Epithelial cell of proximal tubule (primary cell): Measurements from ENCODE around the gene NTHL1. TPM values are rescaled to one million over a fixed set of nuclear protein-coding genes. Genes with fewer than 3 reads are reported as not detected.

Experiments used
- DNase-seq: peaks from one replicate; pipeline ENCODE4 v3.0.0-alpha.2; 2011; ENCODE audit warnings: low read depth
- H3K4me3 ChIP-seq: 2 replicates; pipeline ENCODE4 v1.5.1; 2011; ENCODE audit warnings: low read depth, mild to moderate bottlenecking, low read length
- CTCF ChIP-seq: conservative IDR thresholded peaks from 2 replicates; pipeline ENCODE4 v1.5.1; 2012; ENCODE audit warnings: low read depth, mild to moderate bottlenecking, low read length
- total RNA-seq: library from RNA; depleted of rRNA; stranded (reverse); fragments of >200 nt; gene quantifications from 2 replicates; pipeline ENCODE4 v1.2.3, GENCODE V29; 2015

Gene NTHL1
- total RNA-seq, 1 donor from 2014 or later: 61.2 TPM

- DNase-seq: no peak
- no peak for TF ChIP-seq CTCF
- H3K4me3 ChIP-seq: no peak overlapping the region
Measured at GRCh38 chr16:2057438-2057837, 9.8 kb upstream of the NTHL1 start.

- no peak for TF ChIP-seq CTCF
- no peak overlapping the region for H3K4me3 ChIP-seq
Measured at GRCh38 chr16:2056681-2057407, 9.2 kb upstream of the NTHL1 start.

GRCh38 chr16:2056077-2056476 lies 8.4 kb upstream of the NTHL1 start:
- TF ChIP-seq CTCF: no peak
- no peak for DNase-seq
- no peak overlapping the region for H3K4me3 ChIP-seq

More at GRCh38 chr16:2056681-2057407, 9.2 kb upstream of the NTHL1 start:
- DNase-seq: no peak

GRCh38 chr16:2054543-2055245 lies 7.1 kb upstream of the NTHL1 start:
- no peak overlapping the region for H3K4me3 ChIP-seq
- TF ChIP-seq CTCF: no peak
- DNase-seq: no peak

- no peak for TF ChIP-seq CTCF
- no peak overlapping the region for H3K4me3 ChIP-seq
Measured at GRCh38 chr16:2053897-2054296, 6.3 kb upstream of the NTHL1 start.

GRCh38 chr16:2053211-2053610 lies 5.6 kb upstream of the NTHL1 start:
- no peak for DNase-seq
- no peak overlapping the region for H3K4me3 ChIP-seq
- no peak for TF ChIP-seq CTCF

More at GRCh38 chr16:2053897-2054296, 6.3 kb upstream of the NTHL1 start:
- no peak for DNase-seq
